ENCODE measurements around the gene MEIKIN.

GRCh38 chr5:131857388-131857787 is 88.1 kb downstream of the MEIKIN start:
- TF ChIP-seq, protein P1, sequence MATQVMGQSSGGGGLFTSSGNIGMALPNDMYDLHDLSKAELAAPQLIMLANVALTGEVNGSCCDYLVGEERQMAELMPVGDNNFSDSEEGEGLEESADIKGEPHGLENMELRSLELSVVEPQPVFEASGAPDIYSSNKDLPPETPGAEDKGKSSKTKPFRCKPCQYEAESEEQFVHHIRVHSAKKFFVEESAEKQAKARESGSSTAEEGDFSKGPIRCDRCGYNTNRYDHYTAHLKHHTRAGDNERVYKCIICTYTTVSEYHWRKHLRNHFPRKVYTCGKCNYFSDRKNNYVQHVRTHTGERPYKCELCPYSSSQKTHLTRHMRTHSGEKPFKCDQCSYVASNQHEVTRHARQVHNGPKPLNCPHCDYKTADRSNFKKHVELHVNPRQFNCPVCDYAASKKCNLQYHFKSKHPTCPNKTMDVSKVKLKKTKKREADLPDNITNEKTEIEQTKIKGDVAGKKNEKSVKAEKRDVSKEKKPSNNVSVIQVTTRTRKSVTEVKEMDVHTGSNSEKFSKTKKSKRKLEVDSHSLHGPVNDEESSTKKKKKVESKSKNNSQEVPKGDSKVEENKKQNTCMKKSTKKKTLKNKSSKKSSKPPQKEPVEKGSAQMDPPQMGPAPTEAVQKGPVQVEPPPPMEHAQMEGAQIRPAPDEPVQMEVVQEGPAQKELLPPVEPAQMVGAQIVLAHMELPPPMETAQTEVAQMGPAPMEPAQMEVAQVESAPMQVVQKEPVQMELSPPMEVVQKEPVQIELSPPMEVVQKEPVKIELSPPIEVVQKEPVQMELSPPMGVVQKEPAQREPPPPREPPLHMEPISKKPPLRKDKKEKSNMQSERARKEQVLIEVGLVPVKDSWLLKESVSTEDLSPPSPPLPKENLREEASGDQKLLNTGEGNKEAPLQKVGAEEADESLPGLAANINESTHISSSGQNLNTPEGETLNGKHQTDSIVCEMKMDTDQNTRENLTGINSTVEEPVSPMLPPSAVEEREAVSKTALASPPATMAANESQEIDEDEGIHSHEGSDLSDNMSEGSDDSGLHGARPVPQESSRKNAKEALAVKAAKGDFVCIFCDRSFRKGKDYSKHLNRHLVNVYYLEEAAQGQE (IDR thresholded peaks at IDR 0.05; ENCODE audit: low read depth): no peak
- no peak for TF ChIP-seq FOXM1 (IDR thresholded peaks at IDR 0.05; ENCODE audit: borderline replicate concordance, low read depth)
- TF ChIP-seq YY1 (IDR thresholded peaks at IDR 0.05; ENCODE audit: low read depth): no peak
- TF ChIP-seq EP300 (IDR thresholded peaks at IDR 0.05; ENCODE audit: borderline replicate concordance): no peak
- TF ChIP-seq CEBPB (IDR thresholded peaks at IDR 0.05): no peak
- TF ChIP-seq MAX (IDR thresholded peaks at IDR 0.05): no peak
- TF ChIP-seq TCF12 (IDR thresholded peaks at IDR 0.05; ENCODE audit: low read depth): no peak
- no peak for TF ChIP-seq RAD21 (IDR thresholded peaks at IDR 0.05; ENCODE audit: low read depth)
- TF ChIP-seq TAF1 (IDR thresholded peaks at IDR 0.05; ENCODE audit: low read depth): no peak

All from Ishikawa (cell line).